Hepatocyte (in vitro differentiated cells): Measurements from ENCODE around the gene MSX1. TPM values are rescaled to one million over a fixed set of nuclear protein-coding genes. Genes with fewer than 3 reads are reported as not detected.
A peak's percentile ranks its signal among the peaks of the same experiment; 100 is the strongest.

Source experiments
- DNase-seq: peaks from one replicate; pipeline ENCODE4 v3.0.0-alpha.2; 2016; ENCODE audit warnings: low spot score
- H2AFZ ChIP-seq: fragments of 200-600 bp; sonication (generic); 2 replicates; pipeline ENCODE4 v1.6.0; 2016; ENCODE audit warnings: antibody characterized with exemption, mild to moderate bottlenecking
- H3K27ac ChIP-seq: fragments of 200-600 bp; sonication (generic); 2 replicates; pipeline ENCODE4 v1.5.1; 2016; ENCODE audit warnings: mild to moderate bottlenecking
- H3K27me3 ChIP-seq: fragments of 200-600 bp; sonication (generic); 2 replicates; pipeline ENCODE4 v1.6.1; 2016
- H3K36me3 ChIP-seq: fragments of 200-600 bp; sonication (generic); replicated peaks from 2 replicates; pipeline ENCODE4 v1.5.1; 2016; ENCODE audit warnings: low read depth; ENCODE audit not compliant: insufficient read depth
- H3K4me1 ChIP-seq: fragments of 200-600 bp; sonication (generic); 2 replicates; pipeline ENCODE4 v1.5.1; 2016; ENCODE audit warnings: mild to moderate bottlenecking, moderate library complexity; ENCODE audit not compliant: insufficient read depth
- H3K4me2 ChIP-seq: fragments of 200-600 bp; sonication (generic); 2 replicates; pipeline ENCODE4 v1.6.0; 2016
- H3K4me3 ChIP-seq: fragments of 200-600 bp; sonication (generic); 2 replicates; pipeline ENCODE4 v1.5.1; 2016; ENCODE audit warnings: mild to moderate bottlenecking
- H3K79me2 ChIP-seq: fragments of 200-600 bp; sonication (generic); 2 replicates; pipeline ENCODE4 v1.6.0; 2017; ENCODE audit warnings: mild to moderate bottlenecking
- H3K9me2 ChIP-seq: fragments of 200-600 bp; sonication (generic); replicated peaks from 2 replicates; pipeline ENCODE4 v1.6.0; 2017; ENCODE audit warnings: mild to moderate bottlenecking; ENCODE audit not compliant: insufficient read depth
- H3K9me3 ChIP-seq: fragments of 200-600 bp; sonication (generic); 2 replicates; pipeline ENCODE4 v1.5.1; 2016; ENCODE audit warnings: low read depth, mild to moderate bottlenecking
- H4K20me1 ChIP-seq: fragments of 200-600 bp; sonication (generic); 2 replicates; pipeline ENCODE4 v1.6.0; 2016; ENCODE audit warnings: mild to moderate bottlenecking; ENCODE audit not compliant: insufficient read depth, poor library complexity, severe bottlenecking
- EZH2 ChIP-seq: fragments of 200-600 bp; sonication (generic); IDR thresholded peaks from 2 replicates; pipeline ENCODE4 v1.6.1; 2016; ENCODE audit warnings: antibody characterized with exemption, mild to moderate bottlenecking, borderline replicate concordance
- EZH2phosphoT487 ChIP-seq: fragments of 200-600 bp; sonication (generic); IDR thresholded peaks from one replicate; pipeline ENCODE4 v1.6.1; 2018; ENCODE audit warnings: antibody characterized with exemption, mild to moderate bottlenecking, low read depth, moderate library complexity; ENCODE audit not compliant: unreplicated experiment, severe bottlenecking
- WGBS: methylation state at CpG from one replicate; pipeline ENCODE4 v1.1.6; 2016; ENCODE audit warnings: low lambda C conversion rate; ENCODE audit errors: missing lambda C conversion rate; 5-methylcytosine and 5-hydroxymethylcytosine counted together
- polyA plus RNA-seq: library from polyadenylated mRNA; unstranded; fragments of >200 nt; fragmentation: Nextera tagmentation; extraction: Ambion mirVana; gene quantifications from 2 replicates; pipeline ENCODE4 v1.2.1, GENCODE V29; 2016
- total RNA-seq: library from RNA; depleted of rRNA; stranded (reverse); fragments of >200 nt; gene quantifications from 2 replicates; pipeline ENCODE4 v1.2.3, GENCODE V29; 2014
- TF ChIP-seq, protein P1 (sequence below): fragments of 200-600 bp; sonication (generic); IDR thresholded peaks from 2 replicates; pipeline ENCODE4 v1.5.1; 2016; ENCODE audit warnings: antibody characterized with exemption, mild to moderate bottlenecking; ENCODE audit not compliant: poor library complexity

Gene MSX1
- total and polyA plus RNA-seq, 2 experiments from 2014 or later: 25.4 to 30.4 TPM

DNA sequence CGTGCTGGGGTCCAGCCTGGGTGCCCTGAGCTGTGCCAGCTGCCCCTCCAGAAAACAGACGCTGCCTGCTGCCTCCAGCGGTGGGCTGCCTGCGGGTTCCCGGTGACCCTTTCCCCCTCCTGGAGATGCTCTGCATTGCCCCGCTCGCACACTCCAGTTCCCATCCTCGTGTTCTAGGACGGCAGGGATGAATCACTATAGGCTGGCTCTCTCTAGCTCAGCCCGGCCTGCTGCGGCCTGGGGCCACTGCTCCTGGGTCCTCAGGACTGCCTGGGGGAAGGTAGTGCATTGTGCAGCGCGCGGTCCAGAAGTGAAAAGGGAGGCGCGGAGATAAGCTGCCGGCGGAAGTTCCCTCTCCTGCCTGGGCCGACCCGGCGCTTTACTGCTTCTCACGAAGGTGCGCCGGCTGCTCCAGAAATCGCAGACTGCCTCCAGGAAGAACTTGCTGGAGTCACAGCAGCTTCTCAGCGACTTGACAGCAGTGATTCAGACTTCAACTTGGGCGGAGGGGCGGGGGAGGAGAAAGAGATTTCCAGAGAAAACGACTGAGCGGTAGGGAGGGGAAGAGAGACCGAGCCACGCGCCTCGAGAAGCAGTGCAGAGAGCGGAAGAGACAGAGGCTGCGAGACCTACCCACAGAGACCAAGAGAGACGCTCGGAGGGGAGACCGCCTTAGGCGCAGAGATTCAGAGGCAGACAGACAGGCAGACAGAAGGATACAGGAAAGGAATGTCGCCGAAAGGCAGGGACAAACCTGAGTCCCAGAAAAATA lies 6.7 kb upstream of the MSX1 start:
- peaks cover 31% of the 10 kb centered on the region for H3K4me1 ChIP-seq
- H3K27ac ChIP-seq: peak overlapping the region; percentile 42
- H3K36me3 ChIP-seq: no peaks in the 10 kb centered on the region
- TF ChIP-seq EZH2phosphoT487: no peak
- TF ChIP-seq, protein P1, sequence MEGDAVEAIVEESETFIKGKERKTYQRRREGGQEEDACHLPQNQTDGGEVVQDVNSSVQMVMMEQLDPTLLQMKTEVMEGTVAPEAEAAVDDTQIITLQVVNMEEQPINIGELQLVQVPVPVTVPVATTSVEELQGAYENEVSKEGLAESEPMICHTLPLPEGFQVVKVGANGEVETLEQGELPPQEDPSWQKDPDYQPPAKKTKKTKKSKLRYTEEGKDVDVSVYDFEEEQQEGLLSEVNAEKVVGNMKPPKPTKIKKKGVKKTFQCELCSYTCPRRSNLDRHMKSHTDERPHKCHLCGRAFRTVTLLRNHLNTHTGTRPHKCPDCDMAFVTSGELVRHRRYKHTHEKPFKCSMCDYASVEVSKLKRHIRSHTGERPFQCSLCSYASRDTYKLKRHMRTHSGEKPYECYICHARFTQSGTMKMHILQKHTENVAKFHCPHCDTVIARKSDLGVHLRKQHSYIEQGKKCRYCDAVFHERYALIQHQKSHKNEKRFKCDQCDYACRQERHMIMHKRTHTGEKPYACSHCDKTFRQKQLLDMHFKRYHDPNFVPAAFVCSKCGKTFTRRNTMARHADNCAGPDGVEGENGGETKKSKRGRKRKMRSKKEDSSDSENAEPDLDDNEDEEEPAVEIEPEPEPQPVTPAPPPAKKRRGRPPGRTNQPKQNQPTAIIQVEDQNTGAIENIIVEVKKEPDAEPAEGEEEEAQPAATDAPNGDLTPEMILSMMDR: peak; percentile 37
- no peaks in the 10 kb centered on the region for H3K9me2 ChIP-seq
- no peaks in the 10 kb centered on the region for H4K20me1 ChIP-seq
- 8% methylated on average over 41 of the region's 42 CpGs for WGBS
- H2AFZ ChIP-seq: peak overlapping the region; percentile 78
- H3K4me3 ChIP-seq: peak overlapping the region; percentile 25
- peaks cover 56% of the 10 kb centered on the region for H3K27me3 ChIP-seq
- peak; percentile 78 for DNase-seq
- no peaks in the 10 kb centered on the region for H3K79me2 ChIP-seq
- H3K9me3 ChIP-seq: no peaks in the 10 kb centered on the region
- H3K4me2 ChIP-seq: peak overlapping the region; percentile 93

DNA sequence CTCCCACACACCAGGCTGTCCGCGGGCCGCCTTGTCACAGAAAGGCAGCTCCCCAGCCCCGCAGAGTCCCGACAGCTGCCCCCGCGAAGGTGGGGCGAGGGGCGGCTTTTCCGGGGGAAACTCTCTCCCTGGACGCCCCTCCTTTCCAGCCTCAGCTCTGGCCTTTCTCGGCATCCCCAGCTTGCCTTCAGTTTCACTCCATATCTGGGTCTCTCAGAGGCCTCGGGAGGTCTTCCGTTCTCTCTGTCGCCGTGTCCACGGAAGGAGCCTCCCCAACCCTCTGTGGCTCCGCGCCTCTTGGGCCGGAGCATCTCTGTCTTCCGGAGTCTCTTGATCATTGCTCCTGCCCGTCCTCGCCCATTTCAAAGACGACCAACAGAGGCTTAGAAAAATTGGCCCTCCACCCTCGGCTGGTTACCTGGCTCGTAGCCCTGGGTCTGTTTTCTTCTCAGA lies 6.1 kb upstream of the MSX1 start:
- H3K4me2 ChIP-seq: peak overlapping the region; percentile 93
- WGBS: 10% methylated on average over 26 of the region's 26 CpGs

DNA sequence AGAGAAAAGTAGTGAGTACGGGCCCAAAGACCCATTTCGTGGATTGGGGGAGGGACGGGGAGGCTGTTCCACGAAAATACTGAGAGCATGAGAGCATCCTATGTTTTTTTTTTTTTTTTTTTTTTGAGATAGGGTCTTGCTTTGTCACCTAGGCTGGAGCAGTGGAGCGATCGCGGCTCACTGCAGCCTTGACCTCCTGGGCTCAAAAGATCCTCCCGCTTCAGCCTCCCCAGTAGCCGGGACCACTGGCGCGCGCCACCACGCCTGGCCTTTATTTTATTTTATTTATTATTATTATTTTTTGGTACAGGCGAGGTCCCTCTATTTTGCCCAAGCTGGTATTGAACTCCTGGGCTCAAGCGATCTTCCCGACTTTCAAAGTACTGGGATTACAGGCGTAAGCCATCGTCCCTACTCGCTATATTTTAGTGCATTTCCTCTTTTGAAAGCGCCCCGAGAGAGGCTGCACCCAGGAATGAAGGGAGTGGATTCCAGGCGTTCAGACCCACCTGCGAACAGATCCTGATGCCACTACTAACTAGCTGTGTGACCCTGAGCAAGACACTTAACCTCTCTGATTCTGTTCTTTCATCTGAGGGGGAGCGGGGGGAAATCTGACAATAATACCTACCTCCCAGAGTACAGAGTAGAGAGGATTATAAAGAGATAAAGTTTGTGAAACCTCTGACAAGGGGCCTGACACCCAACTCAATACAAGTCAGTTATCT lies 5.4 kb upstream of the MSX1 start:
- H3K27me3 ChIP-seq: peaks cover 68% of the 10 kb centered on the region
- H3K36me3 ChIP-seq: no peaks in the 10 kb centered on the region
- H3K4me3 ChIP-seq: no peak overlapping the region
- 58% methylated on average over 24 of the region's 24 CpGs for WGBS
- no peaks in the 10 kb centered on the region for H3K9me3 ChIP-seq
- no peak for TF ChIP-seq EZH2phosphoT487
- TF ChIP-seq, protein P1: no peak
- no peak for TF ChIP-seq EZH2
- H3K4me1 ChIP-seq: peaks cover 31% of the 10 kb centered on the region
- H3K9me2 ChIP-seq: no peaks in the 10 kb centered on the region
- no peaks in the 10 kb centered on the region for H3K79me2 ChIP-seq
- peak overlapping the region; percentile 77 for H3K27ac ChIP-seq
- DNase-seq: no peak
- H3K4me2 ChIP-seq: peak overlapping the region; percentile 93
- H2AFZ ChIP-seq: no peak overlapping the region
- H4K20me1 ChIP-seq: no peaks in the 10 kb centered on the region

More for the DNA sequence above, 6.1 kb upstream of the MSX1 start:
- no peaks in the 10 kb centered on the region for H3K79me2 ChIP-seq
- H3K4me1 ChIP-seq: peaks cover 31% of the 10 kb centered on the region
- no peaks in the 10 kb centered on the region for H4K20me1 ChIP-seq
- no peak for DNase-seq
- H3K9me2 ChIP-seq: no peaks in the 10 kb centered on the region
- H3K9me3 ChIP-seq: no peaks in the 10 kb centered on the region
- no peak for TF ChIP-seq EZH2phosphoT487
- TF ChIP-seq EZH2: no peak
- TF ChIP-seq, protein P1: no peak
- H3K27ac ChIP-seq: peak overlapping the region; percentile 42
- peaks cover 62% of the 10 kb centered on the region for H3K27me3 ChIP-seq
- H3K36me3 ChIP-seq: no peaks in the 10 kb centered on the region
- peak overlapping the region; percentile 25 for H3K4me3 ChIP-seq
- peak overlapping the region; percentile 78 for H2AFZ ChIP-seq
